Thyroid gland (tissue), 4 donors: ENCODE data around the gene PRKD1. TPM values are rescaled to one million over a fixed set of nuclear protein-coding genes. Genes with fewer than 3 reads are reported as not detected.

Source experiments
- DNase-seq, 2 donors: peaks; one replicate each; pipeline ENCODE4 v3.0.0-alpha.2; 2019
- H3K27ac ChIP-seq, 3 donors: fragments of 200-600 bp; sonication (generic); 1 replicate in 2 of 3; 2 replicates in 1 of 3; pipeline ENCODE4 v1.5.1; 2016 to 2019; ENCODE audit warnings: mild to moderate bottlenecking in 1 of 3, moderate library complexity in 1 of 3
- H3K27me3 ChIP-seq: fragments of 200-600 bp; sonication (generic); one replicate; pipeline ENCODE4 v1.5.1; 2019
- H3K36me3 ChIP-seq, 2 donors: fragments of 200-600 bp; sonication (generic); one replicate each; pipeline ENCODE4 v1.5.1; 2016 to 2019
- H3K4me1 ChIP-seq, 2 donors: fragments of 200-600 bp; sonication (generic); one replicate each; pipeline ENCODE4 v1.5.1; 2017 to 2019
- H3K4me3 ChIP-seq, 3 donors: fragments of 200-600 bp; sonication (generic); replicated peaks in 1 of 3; 1 replicate in 2 of 3; 2 replicates in 1 of 3; pipeline ENCODE4 v1.5.1; 2016; ENCODE audit warnings: mild to moderate bottlenecking in 1 of 3
- H3K9me3 ChIP-seq: fragments of 200-600 bp; sonication (generic); one replicate; pipeline ENCODE4 v1.5.1; 2017
- CTCF ChIP-seq, 6 experiments: fragments of 200-600 bp in 3 of 6; fragments of 450-650 bp in 3 of 6; sonication (generic) in 3 of 6; IDR thresholded peaks; one replicate each; pipeline ENCODE4 v1.5.1; 2016 to 2019; ENCODE audit warnings: antibody characterized with exemption in 6 of 6, mild to moderate bottlenecking in 2 of 6, inconsistent platforms in 1 of 6, moderate library complexity in 1 of 6
- POLR2A ChIP-seq, 2 donors: fragments of 450-650 bp; IDR thresholded peaks; one replicate each; pipeline ENCODE4 v1.6.1; 2017; ENCODE audit warnings: antibody characterized with exemption in 2 of 2, mild to moderate bottlenecking in 2 of 2, moderate library complexity in 1 of 2
- WGBS, 2 donors: methylation state at CpG; one replicate each; pipeline ENCODE4 v1.1.5; 2017; 5-methylcytosine and 5-hydroxymethylcytosine counted together
- intact Hi-C: fragments of 100-400 bp; cut with DNase I; formaldehyde crosslinking; loops from one replicate; pipeline ENCODE4 v1.15.1; 2023
- total RNA-seq, 4 donors: library from RNA; depleted of rRNA; stranded (reverse); fragments of >200 nt; gene quantifications; one replicate each; pipeline ENCODE4 v1.2.3, GENCODE V29; 2016

Gene PRKD1
- total RNA-seq, 4 donors from 2014 or later = 12.7 to 17.4 (median 14.3) TPM

GRCh38 chr14:29895591-29896083, 32.0 kb downstream of the PRKD1 start:
- DNase-seq = no peak
- no peak for TF ChIP-seq CTCF (IDR thresholded peaks at IDR 0.05)
- TF ChIP-seq POLR2A (IDR thresholded peaks at IDR 0.05) = no peak
- Histone ChIP-seq H3K27me3 (no peaks in the 10 kb centered on the region), H3K4me1 (peaks cover 0 to 6% of the 10 kb centered on the region in 2 donors), H3K27ac (no peak overlapping the region), H3K4me3 (no peak overlapping the region), H3K36me3 (no peaks in the 10 kb centered on the region), H3K9me3 (no peaks in the 10 kb centered on the region)
- WGBS, 2 donors = 73 to 77% methylated on average over 7 of the region's 7 CpGs
- intact Hi-C loops = no loop called here

DNA sequence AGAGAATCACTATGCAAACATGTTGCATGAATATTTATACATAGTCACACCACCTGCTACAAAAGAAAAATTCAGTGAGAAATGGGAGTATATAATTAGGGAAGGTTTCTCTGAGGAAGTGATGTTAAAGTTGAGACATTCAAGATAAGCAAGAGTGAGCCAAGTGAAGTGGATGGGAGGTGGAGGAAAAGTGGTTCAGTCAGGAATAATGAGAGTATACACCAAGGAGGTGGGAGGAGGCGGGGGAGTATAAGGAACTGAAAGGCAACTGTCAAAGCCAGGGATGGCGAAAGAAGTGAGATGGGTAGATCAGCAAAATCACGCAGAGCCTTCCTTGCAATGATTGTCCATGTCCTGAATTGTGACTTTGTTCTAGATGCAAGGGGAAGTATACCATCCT, 33.7 kb downstream of the PRKD1 start:
- 95 to 98% methylated on average over 3 of the region's 3 CpGs for WGBS, 2 donors
- DNase-seq = no peak
- no peaks in the 10 kb centered on the region for H3K27me3 ChIP-seq

DNA sequence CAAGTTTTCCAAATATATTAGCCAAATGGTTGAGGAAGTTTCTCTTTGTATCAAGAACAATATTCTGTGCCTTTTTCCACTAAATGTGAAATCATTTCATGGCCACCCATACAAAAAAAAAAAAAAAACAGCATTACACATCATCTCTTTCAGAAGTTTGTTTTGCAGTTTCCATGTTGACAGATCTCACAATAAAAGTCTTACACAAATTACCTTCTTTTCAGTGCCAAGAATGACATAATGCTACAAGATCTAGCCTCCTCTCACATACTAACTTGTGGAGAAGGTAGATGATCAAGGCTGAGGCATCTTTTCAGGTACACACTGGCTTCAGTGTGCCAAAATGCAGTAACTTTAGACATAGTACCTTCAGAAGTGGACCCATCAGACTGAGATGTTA, 35.3 kb downstream of the PRKD1 start:
- Histone ChIP-seq H3K36me3 (no peaks in the 10 kb centered on the region), H3K27me3 (no peaks in the 10 kb centered on the region), H3K4me1 (no peaks in the 10 kb centered on the region), H3K4me3 (no peak overlapping the region), H3K9me3 (no peaks in the 10 kb centered on the region), H3K27ac (no peak overlapping the region)
- TF ChIP-seq POLR2A (IDR thresholded peaks at IDR 0.05) = no peak
- no peak for TF ChIP-seq CTCF (IDR thresholded peaks at IDR 0.05)
- DNase-seq = no peak
- intact Hi-C loops = no loop called here

More for the DNA sequence above, 33.7 kb downstream of the PRKD1 start:
- no peak overlapping the region for H3K27ac ChIP-seq
- TF ChIP-seq CTCF (IDR thresholded peaks at IDR 0.05) = no peak
- no peak for TF ChIP-seq POLR2A (IDR thresholded peaks at IDR 0.05)
- intact Hi-C loops = no loop called here
- no peak overlapping the region for H3K4me3 ChIP-seq
- H3K9me3 ChIP-seq = no peaks in the 10 kb centered on the region
- no peaks in the 10 kb centered on the region for H3K4me1 ChIP-seq
- H3K36me3 ChIP-seq = no peaks in the 10 kb centered on the region

GRCh38 chr14:29885988-29886387, 41.7 kb downstream of the PRKD1 start:
- Histone ChIP-seq H3K36me3 (no peaks in the 10 kb centered on the region), H3K27me3 (no peaks in the 10 kb centered on the region), H3K4me3 (no peak overlapping the region), H3K9me3 (no peaks in the 10 kb centered on the region), H3K27ac (no peak overlapping the region), H3K4me1 (no peaks in the 10 kb centered on the region)
- no peak for DNase-seq
- WGBS, 2 donors = 90 to 91% methylated on average over 5 of the region's 5 CpGs
- no peak for TF ChIP-seq POLR2A (IDR thresholded peaks at IDR 0.05)
- no peak for TF ChIP-seq CTCF (IDR thresholded peaks at IDR 0.05)
- intact Hi-C loops = no loop called here

DNA sequence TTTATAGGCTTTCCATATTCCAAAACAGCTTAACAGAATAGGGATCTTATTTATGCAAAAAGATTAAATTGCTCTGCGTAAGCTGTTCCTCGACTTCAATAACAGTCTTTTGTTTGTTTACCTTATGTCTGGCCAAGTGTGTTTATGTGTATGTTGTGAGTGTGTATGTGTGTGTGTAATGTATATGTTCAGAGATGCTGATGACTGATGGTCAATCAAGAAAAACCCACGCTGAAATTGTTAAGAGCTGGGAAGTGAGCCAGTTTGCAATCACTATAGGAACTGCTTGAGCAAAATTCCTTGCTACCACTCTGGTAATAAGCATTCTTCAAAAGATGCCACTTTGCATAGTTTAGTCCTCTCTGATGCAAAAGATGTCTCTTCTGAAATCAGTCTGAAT, 59.6 kb downstream of the PRKD1 start:
- DNase-seq = no peak
- Histone ChIP-seq H3K4me3 (no peak overlapping the region), H3K4me1 (no peaks in the 10 kb centered on the region), H3K9me3 (no peaks in the 10 kb centered on the region), H3K27ac (no peak overlapping the region), H3K27me3 (no peaks in the 10 kb centered on the region), H3K36me3 (no peaks in the 10 kb centered on the region)
- TF ChIP-seq CTCF (IDR thresholded peaks at IDR 0.05) (no peak), POLR2A (IDR thresholded peaks at IDR 0.05) (no peak)
- 56% methylated on average over 3 of the region's 3 CpGs for WGBS, 2 donors
- intact Hi-C loops = no loop called here
